GM21515 (cell line): Measurements from ENCODE around the gene PPP5C.
"Not testable (repeated sequence)": the region's sequence is repeated elsewhere in the genome, so short reads cannot be mapped to it uniquely, and the experiment has no call there.

ENCODE experiments used
- ATAC-seq: cut with Tn5 transposase; IDR thresholded peaks from one replicate; pipeline ENCODE4 v1.9.1; 2021; ENCODE audit not compliant: unreplicated experiment

The PPP5C gene

DNA sequence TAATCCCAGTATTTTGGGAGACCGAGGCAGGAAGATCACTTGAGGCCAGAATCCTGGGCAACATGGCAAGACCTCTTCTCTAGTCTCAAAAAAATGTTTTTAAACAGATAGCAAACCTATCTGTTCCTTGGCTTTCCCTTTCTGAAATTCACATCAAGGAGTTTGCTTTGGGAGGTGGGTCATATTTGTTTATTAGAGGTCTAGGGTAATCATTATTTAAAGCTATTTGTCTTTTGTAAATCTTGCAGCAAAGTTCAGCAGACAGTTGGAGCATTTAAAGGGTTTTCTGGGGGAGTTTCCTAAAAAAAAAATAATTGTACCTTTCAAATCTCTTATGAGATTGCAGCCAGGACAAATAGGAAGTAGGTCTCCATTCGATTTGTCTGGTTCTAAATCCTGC, 17.5 kb downstream of the PPP5C start:
- no peak for ATAC-seq

- ATAC-seq: no peak
Observed at GRCh38 chr19:46365561-46365960, 18.7 kb downstream of the PPP5C start.

DNA sequence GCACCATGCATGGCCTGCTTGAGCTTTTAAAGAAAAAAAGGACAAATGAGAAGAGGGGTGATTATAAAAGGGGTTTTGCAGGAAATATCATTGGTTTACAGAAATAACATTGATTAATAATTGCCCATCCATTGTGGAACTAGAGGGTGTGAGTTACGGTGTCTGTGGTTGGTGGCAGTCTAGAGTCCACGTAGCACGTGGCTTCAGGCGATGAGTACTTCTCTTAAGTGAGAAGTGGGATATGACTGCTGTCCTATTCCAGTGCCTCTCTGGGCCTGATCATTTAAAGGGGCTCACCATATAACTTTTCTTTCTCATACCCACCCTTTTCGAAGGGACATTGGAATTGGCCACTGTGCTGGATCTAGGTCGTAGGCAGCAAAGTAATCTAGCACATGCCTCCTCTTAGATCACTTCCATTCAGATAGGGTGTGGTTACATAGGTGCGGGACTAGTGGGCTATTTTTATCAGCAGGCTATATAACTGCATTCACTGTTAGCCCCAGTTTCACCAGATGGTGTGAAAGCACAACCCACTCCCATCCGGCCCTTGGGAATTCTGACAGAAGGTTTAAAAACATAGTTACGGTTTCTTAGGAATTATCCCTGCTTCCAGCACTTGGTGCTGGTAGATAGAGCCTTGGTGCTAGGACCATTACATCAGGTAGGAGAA, 19.9 kb downstream of the PPP5C start:
- ATAC-seq: no peak

DNA sequence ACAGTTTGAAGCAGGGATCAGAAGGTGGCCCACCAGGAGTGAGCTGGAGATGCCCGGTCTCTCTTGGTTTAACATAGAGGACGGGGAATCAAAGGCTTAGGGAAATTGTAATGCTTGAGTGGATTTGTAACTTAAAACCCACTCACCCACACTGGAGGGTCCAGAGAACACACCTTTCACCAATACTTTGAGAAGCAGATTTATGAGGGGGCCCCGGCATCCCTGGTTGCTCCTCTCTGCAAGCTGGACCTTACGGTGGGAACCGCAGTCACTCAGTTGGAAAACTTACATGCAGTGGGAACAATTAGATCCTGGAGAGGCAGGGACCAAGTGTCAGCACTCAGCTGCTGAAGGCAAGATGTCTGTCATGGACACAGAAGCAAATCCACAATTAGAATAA, 20.5 kb downstream of the PPP5C start:
- ATAC-seq: no peak

GRCh38 chr19:46368116-46368515, 21.2 kb downstream of the PPP5C start:
- no peak for ATAC-seq

- ATAC-seq: no peak
Observed at GRCh38 chr19:46369817-46370216, 22.9 kb downstream of the PPP5C start.

- no peak for ATAC-seq
Observed at GRCh38 chr19:46371371-46371901, 24.5 kb downstream of the PPP5C start.

DNA sequence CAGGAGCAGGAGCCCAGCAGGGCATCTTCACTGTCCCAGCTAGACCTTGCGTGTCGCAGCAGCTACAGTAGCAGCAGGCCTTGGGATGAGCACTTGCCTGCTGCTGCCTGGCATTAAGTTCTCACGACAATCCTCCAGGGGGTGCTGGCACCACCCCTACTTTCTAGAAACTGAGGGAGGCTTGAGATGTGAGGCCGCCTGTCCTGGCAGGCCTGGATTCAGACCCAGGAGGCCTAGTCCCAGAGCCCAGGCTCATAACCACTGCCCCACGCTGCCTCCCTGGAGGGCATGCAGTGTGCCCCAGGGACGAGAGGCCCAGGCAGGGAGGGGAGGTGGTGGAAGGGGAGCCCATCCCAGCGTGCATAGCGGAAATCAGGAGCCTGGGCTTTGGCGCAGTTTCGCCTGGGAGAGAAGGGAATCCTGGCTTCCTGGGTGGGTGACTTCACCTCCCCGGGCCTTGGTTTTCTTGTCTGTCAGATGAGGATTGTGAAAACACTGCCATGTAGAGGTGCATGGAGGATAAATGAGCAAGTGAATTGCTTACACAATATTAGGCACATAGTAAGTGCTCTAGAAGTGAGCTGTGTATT, 26.1 kb downstream of the PPP5C start:
- no peak for ATAC-seq

GRCh38 chr19:46373491-46374359, 26.8 kb downstream of the PPP5C start:
- ATAC-seq: no peak

GRCh38 chr19:46374536-46375475, 27.9 kb downstream of the PPP5C start:
- ATAC-seq: no peak

DNA sequence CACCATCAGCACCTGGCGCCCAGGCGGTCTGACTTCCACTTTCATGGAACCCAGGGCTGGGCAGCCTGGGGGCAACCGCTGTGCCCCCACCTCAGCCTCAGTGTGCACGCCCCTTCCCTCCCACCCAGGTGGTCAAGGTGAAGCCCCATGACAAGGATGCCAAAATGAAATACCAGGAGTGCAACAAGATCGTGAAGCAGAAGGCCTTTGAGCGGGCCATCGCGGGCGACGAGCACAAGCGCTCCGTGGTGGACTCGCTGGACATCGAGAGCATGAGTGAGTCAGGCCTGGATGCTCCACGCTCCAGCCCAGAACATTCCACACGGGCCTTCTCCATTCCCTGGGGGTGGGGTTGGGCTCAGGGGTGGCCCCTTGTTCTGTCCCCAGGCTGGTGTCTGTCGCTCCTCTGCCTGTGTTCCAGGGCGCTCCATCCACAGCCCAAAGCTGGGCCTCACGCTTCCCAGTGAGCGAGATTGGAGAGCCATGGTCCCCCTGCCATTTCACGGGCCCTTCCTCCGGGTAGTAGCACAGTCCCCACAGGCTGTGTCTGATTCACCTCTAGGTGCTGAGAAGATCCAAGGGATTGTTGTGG, 28.7 kb downstream of the PPP5C start:
- not testable (repeated sequence) for ATAC-seq

- no peak for ATAC-seq
Observed at GRCh38 chr19:46376241-46377153, 29.6 kb downstream of the PPP5C start.

DNA sequence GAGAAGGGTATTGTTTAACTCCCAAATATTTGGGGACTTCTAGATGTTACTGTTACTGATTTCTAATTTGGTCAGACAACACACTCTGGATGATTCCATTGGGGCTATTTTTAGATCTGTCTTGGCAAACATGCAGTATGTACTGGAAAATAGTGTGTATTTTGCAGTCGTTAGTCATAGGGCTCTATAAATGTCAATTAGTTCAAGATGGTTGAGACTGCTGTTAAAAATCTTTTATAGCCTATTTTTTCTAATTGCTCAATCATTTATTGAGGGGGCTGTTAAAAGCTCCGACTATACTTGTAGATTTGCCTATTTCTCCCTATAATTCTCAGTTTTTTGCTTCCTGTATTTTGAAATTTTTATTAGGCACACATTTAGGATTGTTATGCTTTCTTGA, 31.4 kb downstream of the PPP5C start:
- no peak for ATAC-seq

- no peak for ATAC-seq
Observed at GRCh38 chr19:46380690-46381089, 33.8 kb downstream of the PPP5C start.

DNA sequence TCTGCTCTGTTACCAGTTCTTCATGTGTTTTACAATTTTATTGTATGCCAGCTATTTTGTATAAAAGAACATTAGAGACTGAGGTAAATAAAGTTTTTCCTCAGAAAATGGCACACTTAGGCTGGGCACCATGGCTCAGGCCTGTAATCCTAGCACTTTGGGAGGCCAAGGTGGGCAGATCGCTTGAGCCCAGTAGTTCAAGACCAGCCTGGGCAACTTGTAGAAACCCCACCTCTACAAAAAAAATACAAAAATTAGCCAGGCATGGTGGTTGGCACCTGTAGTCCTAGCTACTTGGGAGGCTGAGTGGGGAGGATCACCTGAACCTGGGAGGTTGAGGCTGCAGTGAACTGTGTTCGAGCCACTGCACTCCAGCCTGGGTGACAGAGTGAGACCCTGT, 34.5 kb downstream of the PPP5C start:
- no peak for ATAC-seq

- no peak for ATAC-seq
Observed at GRCh38 chr19:46381756-46382345, 35.0 kb downstream of the PPP5C start.

GRCh38 chr19:46383171-46383815, 36.4 kb downstream of the PPP5C start:
- no peak for ATAC-seq

- ATAC-seq: no peak
Observed at GRCh38 chr19:46383846-46384245, 37.0 kb downstream of the PPP5C start.
